Prostate gland (tissue), 2 donors: ENCODE measurements around the gene CENPV. TPM values are rescaled to one million over a fixed set of nuclear protein-coding genes. Genes with fewer than 3 reads are reported as not detected.

Experiments
- DNase-seq: peaks from one replicate; pipeline ENCODE4 v3.0.0-alpha.2; 2019; ENCODE audit warnings: low spot score
- H3K27ac ChIP-seq, 2 donors: fragments of 200-600 bp; sonication (generic); 2 replicates each; pipeline ENCODE4 v1.5.1; 2017 to 2019
- H3K27me3 ChIP-seq: fragments of 200-600 bp; sonication (generic); replicated peaks from 2 replicates; pipeline ENCODE4 v1.5.1; 2019; ENCODE audit not compliant: insufficient read depth
- H3K36me3 ChIP-seq, 2 donors: fragments of 200-600 bp; sonication (generic); 1 replicate in 1 of 2; 2 replicates in 1 of 2; pipeline versions ENCODE4 v1.5.1 to v1.8.1; 2017 to 2019
- H3K4me1 ChIP-seq: fragments of 200-600 bp; sonication (generic); replicated peaks from 2 replicates; pipeline ENCODE4 v1.5.1; 2019
- H3K4me3 ChIP-seq, 2 donors: fragments of 200-600 bp; sonication (generic); 2 replicates each; pipeline ENCODE4 v1.5.1; 2017 to 2019
- H3K9me3 ChIP-seq: fragments of 200-600 bp; sonication (generic); 2 replicates; pipeline ENCODE4 v1.5.1; 2017
- CTCF ChIP-seq, 4 experiments: fragments of 200-600 bp in 2 of 4; fragments of 450-650 bp in 2 of 4; sonication (generic) in 2 of 4; IDR thresholded peaks; 1 replicate in 3 of 4; 2 replicates in 1 of 4; pipeline ENCODE4 v1.5.1; 2016 to 2019; ENCODE audit warnings: antibody characterized with exemption in 4 of 4, mild to moderate bottlenecking in 2 of 4, moderate library complexity in 2 of 4
- POLR2A ChIP-seq: fragments of 450-650 bp; IDR thresholded peaks from one replicate; pipeline ENCODE4 v1.6.1; 2016; ENCODE audit warnings: antibody characterized with exemption, mild to moderate bottlenecking
- POLR2AphosphoS5 ChIP-seq: sonication (generic); formaldehyde crosslinking; IDR thresholded peaks from one replicate; pipeline ENCODE4 v1.6.1; 2017; ENCODE audit warnings: antibody characterized with exemption
- WGBS: methylation state at CpG from one replicate; pipeline ENCODE4 v1.1.5; 2018; 5-methylcytosine and 5-hydroxymethylcytosine counted together
- intact Hi-C: fragments of 100-400 bp; cut with DNase I; formaldehyde crosslinking; loops from one replicate; pipeline ENCODE4 v1.14.2; 2022
- total RNA-seq, 2 donors: library from RNA; depleted of rRNA; stranded (reverse); fragments of >200 nt; gene quantifications; one replicate each; pipeline ENCODE4 v1.1.0, GENCODE V29; 2016

CENPV gene
- total RNA-seq, 2 donors from 2014 or later, result 29.8 to 71.5 TPM

DNA sequence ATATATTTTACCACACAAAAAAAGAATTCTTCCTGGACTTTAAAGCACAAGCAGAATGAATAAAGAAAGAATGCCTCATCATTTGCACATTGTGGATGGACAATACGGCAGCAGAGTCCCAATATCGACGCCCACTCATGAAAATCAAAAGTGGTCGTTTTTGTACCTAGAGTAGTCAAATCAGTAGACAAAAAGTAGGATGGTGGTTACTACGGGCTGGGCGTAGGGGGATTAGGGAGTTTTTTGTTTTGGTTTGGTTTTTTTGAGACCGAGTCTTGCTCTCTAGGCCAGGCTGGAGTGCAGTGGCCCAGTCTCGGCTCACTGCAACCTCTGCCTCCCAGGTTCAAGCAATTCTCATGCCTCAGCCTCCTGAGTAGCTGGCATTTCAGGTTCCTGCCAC lies 8.6 kb upstream of the CENPV start:
- H3K27me3 ChIP-seq, result no peaks in the 10 kb centered on the region
- intact Hi-C loops, result loop anchor here (5.0 kb wide), 1 partner anchor 160 kb away; no protein-coding TSS in a partner anchor
- H3K9me3 ChIP-seq, result no peaks in the 10 kb centered on the region
- TF ChIP-seq CTCF (IDR thresholded peaks at IDR 0.05) (no peak), POLR2AphosphoS5 (no peak), POLR2A (no peak)
- H3K4me3 ChIP-seq, result no peak overlapping the region
- WGBS, result 85% methylated on average over 8 of the region's 8 CpGs
- H3K36me3 ChIP-seq, result no peaks in the 10 kb centered on the region
- H3K4me1 ChIP-seq, result no peaks in the 10 kb centered on the region
- no peak overlapping the region for H3K27ac ChIP-seq
- DNase-seq, result no peak

- no peak overlapping the region for H3K4me3 ChIP-seq
- TF ChIP-seq POLR2AphosphoS5, result no peak
- no peak for TF ChIP-seq CTCF (IDR thresholded peaks at IDR 0.05)
- no peak for TF ChIP-seq POLR2A
- H3K27me3 ChIP-seq, result no peaks in the 10 kb centered on the region
- intact Hi-C loops, result no loop called here
- H3K36me3 ChIP-seq, result no peaks in the 10 kb centered on the region
- no peaks in the 10 kb centered on the region for H3K9me3 ChIP-seq
- H3K27ac ChIP-seq, result no peak overlapping the region
- no peak for DNase-seq
- H3K4me1 ChIP-seq, result no peaks in the 10 kb centered on the region
These were observed 5.1 kb upstream of the CENPV start for GRCh38 chr17:16358394-16358793.

GRCh38 chr17:16354585-16354984 lies 1.3 kb upstream of the CENPV start:
- TF ChIP-seq CTCF (IDR thresholded peaks at IDR 0.05) (no peak), POLR2A (no peak), POLR2AphosphoS5 (no peak)
- Histone ChIP-seq H3K27ac (no peak overlapping the region), H3K4me3 (no peak overlapping the region), H3K4me1 (no peaks in the 10 kb centered on the region), H3K9me3 (no peaks in the 10 kb centered on the region), H3K36me3 (no peaks in the 10 kb centered on the region), H3K27me3 (no peaks in the 10 kb centered on the region)
- DNase-seq, result no peak
- WGBS, result 89% methylated on average over 14 of the region's 14 CpGs
- intact Hi-C loops, result no loop called here

- under 1% methylated on average over 73 of the region's 75 CpGs for WGBS
- peak overlapping the region in 1 of 2 donors; percentile 43 for H3K27ac ChIP-seq
- H3K9me3 ChIP-seq, result no peaks in the 10 kb centered on the region
- H3K27me3 ChIP-seq, result no peaks in the 10 kb centered on the region
- H3K4me3 ChIP-seq, result peak overlapping the region; percentile 62 to 63
- no peaks in the 10 kb centered on the region for H3K36me3 ChIP-seq
- DNase-seq, result peak; percentile 9
- TF ChIP-seq POLR2A (no peak), POLR2AphosphoS5 (no peak), CTCF (IDR thresholded peaks at IDR 0.05) (no peak)
- no peaks in the 10 kb centered on the region for H3K4me1 ChIP-seq
- intact Hi-C loops, result no loop called here
These were observed 477 bp downstream of the CENPV start for GRCh38 chr17:16352667-16353316.

DNA sequence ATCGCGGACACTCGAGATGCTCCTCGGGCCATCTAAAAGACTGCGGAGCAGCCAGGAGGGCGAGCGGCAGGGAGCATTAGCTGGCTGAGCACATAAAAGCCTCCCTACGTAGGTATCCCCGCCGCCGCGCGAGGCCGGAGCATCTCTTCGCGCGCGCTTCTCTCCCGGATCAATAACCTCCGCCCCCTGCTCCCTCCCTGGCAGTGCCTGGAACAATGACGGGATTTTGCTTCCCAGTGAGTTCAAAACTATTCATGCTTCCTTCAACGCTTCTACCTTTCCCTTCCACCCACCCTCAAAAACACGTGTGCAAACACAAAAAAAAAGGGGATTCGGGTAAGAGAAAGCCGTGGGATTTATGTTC lies 984 bp downstream of the CENPV start:
- no peak for TF ChIP-seq CTCF (IDR thresholded peaks at IDR 0.05)
- TF ChIP-seq POLR2A, result no peak
- TF ChIP-seq POLR2AphosphoS5, result no peak
- no peaks in the 10 kb centered on the region for H3K36me3 ChIP-seq
- H3K27me3 ChIP-seq, result no peaks in the 10 kb centered on the region
- H3K4me1 ChIP-seq, result no peaks in the 10 kb centered on the region
- DNase-seq, result no peak
- no peaks in the 10 kb centered on the region for H3K9me3 ChIP-seq
- H3K4me3 ChIP-seq, result peak overlapping the region; percentile 62 to 63
- intact Hi-C loops, result no loop called here
- 1% methylated on average over 25 of the region's 25 CpGs for WGBS
- peak overlapping the region in 1 of 2 donors; percentile 43 for H3K27ac ChIP-seq
